SK-N-SH (cell line): ENCODE measurements around the gene ZPR1. TPM values are rescaled to one million over a fixed set of nuclear protein-coding genes. Genes with fewer than 3 reads are reported as not detected.

Experiments
- CTCF ChIA-PET: fragments of 300-600, 350-600 bp; formaldehyde crosslinking; extraction: SDS; loops from one replicate; lab custom pipeline; 2021; lab: Yijun Ruan, JAX
- POLR2A ChIA-PET: fragments of 350-600 bp; sonication (Branson Sonifier 250); formaldehyde crosslinking; extraction: SDS; loops from one replicate; lab custom pipeline; 2020; ENCODE audit warnings: antibody characterized with exemption, inconsistent platforms; lab: Yijun Ruan, JAX
- DNase-seq: peaks from one replicate; pipeline ENCODE4 v3.0.0; 2012
- H2AFZ ChIP-seq: fragments of 200-600 bp; sonication (generic); 2 replicates; pipeline ENCODE4 v1.8.1; 2016; ENCODE audit warnings: antibody characterized with exemption, mild to moderate bottlenecking, low read depth
- H3F3A ChIP-seq: fragments of 200-600 bp; sonication (generic); replicated peaks from 2 replicates; pipeline ENCODE3; 2016; ENCODE audit warnings: antibody characterized with exemption, mild to moderate bottlenecking; ENCODE audit not compliant: insufficient read depth
- H3K27ac ChIP-seq, 2 experiments: fragments of 200-500 bp in 1 of 2; fragments of 200-600 bp in 1 of 2; sonication (Bioruptor generic) in 1 of 2; sonication (generic), shearing (Covaris generic) in 1 of 2; 2 replicates each; pipeline versions ENCODE4 v1.5.1 to v1.6.1; 2014 to 2016; ENCODE audit warnings: low read depth in 2 of 2, inconsistent platforms in 1 of 2, low read length in 1 of 2, mild to moderate bottlenecking in 1 of 2, mixed read lengths in 1 of 2
- H3K27me3 ChIP-seq: fragments of 200-600 bp; sonication (generic), shearing (Covaris generic); 2 replicates; pipeline ENCODE4 v1.6.1; 2016; ENCODE audit warnings: mixed run types; ENCODE audit not compliant: insufficient read depth
- H3K36me3 ChIP-seq, 2 experiments: fragments of 200-500 bp in 1 of 2; fragments of 200-600 bp in 1 of 2; sonication (Bioruptor generic) in 1 of 2; sonication (generic) in 1 of 2; replicated peaks in 1 of 2; 2 replicates each; pipeline versions ENCODE3 to v1.5.1; 2014 to 2016; ENCODE audit warnings: low read length in 1 of 2, mild to moderate bottlenecking in 1 of 2; ENCODE audit not compliant: insufficient read depth in 2 of 2, control insufficient read depth in 1 of 2
- H3K4me1 ChIP-seq, 2 experiments: fragments of 200-500 bp in 1 of 2; fragments of 200-600 bp in 1 of 2; sonication (Bioruptor generic) in 1 of 2; sonication (generic), shearing (Covaris generic) in 1 of 2; 2 replicates each; pipeline versions ENCODE4 v1.5.1 to v1.6.1; 2014 to 2016; ENCODE audit warnings: low read depth in 1 of 2, low read length in 1 of 2, mixed run types in 1 of 2; ENCODE audit not compliant: insufficient read depth in 2 of 2, control insufficient read depth in 1 of 2
- H3K4me2 ChIP-seq: fragments of 200-600 bp; sonication (generic), shearing (Covaris generic); 2 replicates; pipeline ENCODE4 v1.6.1; 2017; ENCODE audit warnings: mixed run types
- H3K4me3 ChIP-seq, 2 experiments: fragments of 200-500 bp in 1 of 2; fragments of 200-600 bp in 1 of 2; sonication (Bioruptor generic) in 1 of 2; sonication (generic), shearing (Covaris generic) in 1 of 2; 2 replicates each; pipeline versions ENCODE4 v1.5.1 to v1.8.1; 2014 to 2016; ENCODE audit warnings: low read depth in 2 of 2, inconsistent platforms in 1 of 2, low read length in 1 of 2, mild to moderate bottlenecking in 1 of 2, mixed read lengths in 1 of 2, moderate library complexity in 1 of 2
- H3K79me2 ChIP-seq: fragments of 200-600 bp; sonication (generic); 2 replicates; pipeline ENCODE4 v1.8.1; 2017; ENCODE audit warnings: mild to moderate bottlenecking; ENCODE audit not compliant: insufficient read depth
- H3K9ac ChIP-seq: fragments of 200-600 bp; sonication (generic); 2 replicates; pipeline ENCODE4 v1.6.1; 2017; ENCODE audit warnings: mixed run types
- H3K9me2 ChIP-seq: fragments of 200-600 bp; sonication (generic); 2 replicates; pipeline ENCODE4 v1.6.1; 2017; ENCODE audit warnings: mixed run types
- H3K9me3 ChIP-seq: fragments of 200-600 bp; sonication (generic); 2 replicates; pipeline ENCODE4 v1.6.1; 2017; ENCODE audit warnings: mixed run types, mild to moderate bottlenecking, moderate library complexity
- H4K20me1 ChIP-seq: fragments of 200-600 bp; sonication (generic); 2 replicates; pipeline ENCODE4 v1.6.1; 2017; ENCODE audit warnings: mild to moderate bottlenecking, mixed run types; ENCODE audit not compliant: insufficient read depth
- ELF1 ChIP-seq: IDR thresholded peaks from 2 replicates; pipeline ENCODE4 v1.4.0; 2012
- FOXJ3 ChIP-seq: sonication (generic); formaldehyde crosslinking; IDR thresholded peaks from 2 replicates; pipeline ENCODE4 v1.5.1; 2020; ENCODE audit warnings: mild to moderate bottlenecking, missing genetic modification reagents
- GABPA ChIP-seq: IDR thresholded peaks from 2 replicates; pipeline ENCODE4 v1.4.0; 2012; ENCODE audit warnings: low read depth, mild to moderate bottlenecking
- MXI1 ChIP-seq: IDR thresholded peaks from 2 replicates; pipeline ENCODE4 v1.6.1; 2012; ENCODE audit warnings: mild to moderate bottlenecking, low read depth, low read length, improper control_type of control experiment
- POLR2AphosphoS5 ChIP-seq: IDR thresholded peaks from 2 replicates; pipeline ENCODE4 v1.6.1; 2012; ENCODE audit warnings: low read depth, low read length
- RAD21 ChIP-seq: IDR thresholded peaks from 2 replicates; pipeline ENCODE4 v1.6.1; 2012; ENCODE audit warnings: mild to moderate bottlenecking, low read length
- RFX5 ChIP-seq: IDR thresholded peaks from 2 replicates; pipeline ENCODE4 v1.6.1; 2012; ENCODE audit warnings: mild to moderate bottlenecking, improper control_type of control experiment, low read length
- SIN3A ChIP-seq: IDR thresholded peaks from 2 replicates; pipeline ENCODE4 v1.6.1; 2012; ENCODE audit warnings: low read depth, mild to moderate bottlenecking, low read length, moderate library complexity, borderline replicate concordance
- TAF1 ChIP-seq: IDR thresholded peaks from 2 replicates; pipeline ENCODE4 v1.6.1; 2012; ENCODE audit warnings: low read depth, mild to moderate bottlenecking, low read length, moderate library complexity, borderline replicate concordance
- TCF12 ChIP-seq: IDR thresholded peaks from 2 replicates; pipeline ENCODE4 v1.4.0; 2012
- YY1 ChIP-seq: IDR thresholded peaks from 2 replicates; pipeline ENCODE4 v1.4.0; 2012; ENCODE audit warnings: low read depth, mild to moderate bottlenecking
- WGBS: methylation state at CpG from one replicate; pipeline ENCODE4 v1.1.6; 2017; ENCODE audit warnings: low lambda C conversion rate; 5-methylcytosine and 5-hydroxymethylcytosine counted together
- polyA plus RNA-seq, 3 experiments: library from polyadenylated mRNA; depleted of rRNA; stranded (reverse); fragments of >200 nt; gene quantifications; 2 replicates each; pipeline ENCODE4 v1.2.3, GENCODE V29; 2012
- TF ChIP-seq, protein P1 (sequence below): IDR thresholded peaks from 2 replicates; pipeline ENCODE4 v1.4.0; 2012; ENCODE audit warnings: low read depth
- TF ChIP-seq, protein P2 (sequence below): IDR thresholded peaks from 2 replicates; pipeline ENCODE4 v1.6.1; 2012; ENCODE audit warnings: mild to moderate bottlenecking, low read depth, low read length, moderate library complexity

Gene ZPR1, protein sequence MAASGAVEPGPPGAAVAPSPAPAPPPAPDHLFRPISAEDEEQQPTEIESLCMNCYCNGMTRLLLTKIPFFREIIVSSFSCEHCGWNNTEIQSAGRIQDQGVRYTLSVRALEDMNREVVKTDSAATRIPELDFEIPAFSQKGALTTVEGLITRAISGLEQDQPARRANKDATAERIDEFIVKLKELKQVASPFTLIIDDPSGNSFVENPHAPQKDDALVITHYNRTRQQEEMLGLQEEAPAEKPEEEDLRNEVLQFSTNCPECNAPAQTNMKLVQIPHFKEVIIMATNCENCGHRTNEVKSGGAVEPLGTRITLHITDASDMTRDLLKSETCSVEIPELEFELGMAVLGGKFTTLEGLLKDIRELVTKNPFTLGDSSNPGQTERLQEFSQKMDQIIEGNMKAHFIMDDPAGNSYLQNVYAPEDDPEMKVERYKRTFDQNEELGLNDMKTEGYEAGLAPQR
- polyA plus RNA-seq (2012; rRNA removed) = 52.4 and 69.2 TPM in 2 replicates
- polyA plus RNA-seq (2012; cell fraction: cytosol; rRNA removed) = 66.4 and 72.4 TPM in 2 replicates
- polyA plus RNA-seq (2012; cell fraction: nucleus; rRNA removed) = 39.0 and 68.7 TPM in 2 replicates

DNA sequence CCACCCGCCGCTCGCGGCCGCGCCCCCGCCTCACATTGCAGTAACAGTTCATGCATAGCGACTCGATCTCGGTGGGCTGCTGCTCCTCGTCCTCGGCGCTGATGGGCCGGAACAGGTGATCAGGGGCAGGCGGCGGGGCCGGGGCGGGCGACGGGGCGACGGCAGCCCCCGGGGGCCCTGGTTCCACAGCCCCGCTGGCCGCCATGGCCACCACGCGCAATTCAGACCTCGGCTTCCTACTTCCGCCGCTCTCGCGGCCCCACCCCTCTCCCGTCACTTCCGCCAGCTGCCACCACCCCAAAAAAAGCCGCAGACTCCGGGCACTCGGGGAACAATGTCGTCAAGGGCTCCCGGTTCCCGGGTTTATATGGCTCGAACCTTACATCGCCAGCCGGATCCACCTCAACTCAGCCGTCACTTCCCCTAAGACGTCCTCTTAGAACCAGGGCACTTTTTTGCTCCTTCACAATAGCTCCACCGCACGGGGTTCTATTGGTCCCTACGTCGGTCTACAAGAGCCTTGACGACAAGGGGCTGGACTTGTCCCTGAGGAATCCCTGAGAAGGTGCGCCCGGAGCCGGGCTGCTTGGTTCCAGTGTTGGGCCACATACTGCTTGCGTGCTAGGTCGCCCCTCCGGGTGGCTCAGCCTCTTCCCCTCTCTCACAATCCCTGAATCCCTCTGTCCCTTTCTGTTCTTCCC is at the start of gene ZPR1:
Gene ZPR1, minus strand, starts transcription at position 238 of the 701 bp plus-strand sequence. Its CDS starts 33 bp downstream, at position 205.
- peak; percentile 93 for TF ChIP-seq ELF1
- peak; percentile 98 for TF ChIP-seq POLR2AphosphoS5
- peak; percentile 83 for TF ChIP-seq SIN3A
- no peak for TF ChIP-seq RFX5
- TF ChIP-seq YY1 = peak; percentile 86
- TF ChIP-seq TCF12 = 0 out of 2 replicates have a peak, but pooled peaks have one; percentile 35
- TF ChIP-seq FOXJ3 (CRISPR knock-in tag) = no peak
- TF ChIP-seq, protein P1, sequence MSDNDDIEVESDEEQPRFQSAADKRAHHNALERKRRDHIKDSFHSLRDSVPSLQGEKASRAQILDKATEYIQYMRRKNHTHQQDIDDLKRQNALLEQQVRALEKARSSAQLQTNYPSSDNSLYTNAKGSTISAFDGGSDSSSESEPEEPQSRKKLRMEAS = peak; percentile 83
- peak; percentile 94 for TF ChIP-seq MXI1
- TF ChIP-seq RAD21 = no peak
- TF ChIP-seq, protein P2, sequence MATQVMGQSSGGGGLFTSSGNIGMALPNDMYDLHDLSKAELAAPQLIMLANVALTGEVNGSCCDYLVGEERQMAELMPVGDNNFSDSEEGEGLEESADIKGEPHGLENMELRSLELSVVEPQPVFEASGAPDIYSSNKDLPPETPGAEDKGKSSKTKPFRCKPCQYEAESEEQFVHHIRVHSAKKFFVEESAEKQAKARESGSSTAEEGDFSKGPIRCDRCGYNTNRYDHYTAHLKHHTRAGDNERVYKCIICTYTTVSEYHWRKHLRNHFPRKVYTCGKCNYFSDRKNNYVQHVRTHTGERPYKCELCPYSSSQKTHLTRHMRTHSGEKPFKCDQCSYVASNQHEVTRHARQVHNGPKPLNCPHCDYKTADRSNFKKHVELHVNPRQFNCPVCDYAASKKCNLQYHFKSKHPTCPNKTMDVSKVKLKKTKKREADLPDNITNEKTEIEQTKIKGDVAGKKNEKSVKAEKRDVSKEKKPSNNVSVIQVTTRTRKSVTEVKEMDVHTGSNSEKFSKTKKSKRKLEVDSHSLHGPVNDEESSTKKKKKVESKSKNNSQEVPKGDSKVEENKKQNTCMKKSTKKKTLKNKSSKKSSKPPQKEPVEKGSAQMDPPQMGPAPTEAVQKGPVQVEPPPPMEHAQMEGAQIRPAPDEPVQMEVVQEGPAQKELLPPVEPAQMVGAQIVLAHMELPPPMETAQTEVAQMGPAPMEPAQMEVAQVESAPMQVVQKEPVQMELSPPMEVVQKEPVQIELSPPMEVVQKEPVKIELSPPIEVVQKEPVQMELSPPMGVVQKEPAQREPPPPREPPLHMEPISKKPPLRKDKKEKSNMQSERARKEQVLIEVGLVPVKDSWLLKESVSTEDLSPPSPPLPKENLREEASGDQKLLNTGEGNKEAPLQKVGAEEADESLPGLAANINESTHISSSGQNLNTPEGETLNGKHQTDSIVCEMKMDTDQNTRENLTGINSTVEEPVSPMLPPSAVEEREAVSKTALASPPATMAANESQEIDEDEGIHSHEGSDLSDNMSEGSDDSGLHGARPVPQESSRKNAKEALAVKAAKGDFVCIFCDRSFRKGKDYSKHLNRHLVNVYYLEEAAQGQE = peak; percentile 7; the same call in 1 of the 2 replicates
- peak; percentile 83 for TF ChIP-seq GABPA
- TF ChIP-seq TAF1 = peak; percentile 86
- H3K27me3 ChIP-seq = no peaks in the 10 kb centered on the region
- peak within 1 kb of the TSS; percentile 58 to 70 for H3K27ac ChIP-seq
- H3K4me1 ChIP-seq = peaks cover 5 to 20% of the 10 kb centered on the region in 2 experiments; a peak in 3 of 4 replicates
- POLR2A ChIA-PET = interaction anchor here (0.7 to 1.7 kb wide), 5 partner anchors 14 to 356 kb away, joined by 3 to 8 read pairs (median 4); partner anchors contain the start of genes APOA1 and PAFAH1B2
- no peaks in the 10 kb centered on the region for H3K9me2 ChIP-seq
- peak within 1 kb of the TSS; percentile 75 to 93 for H3K4me3 ChIP-seq
- H3K9me3 ChIP-seq = no peaks in the 10 kb centered on the region
- CTCF ChIA-PET = interaction anchor here (0.7 to 11.4 kb wide), 10 partner anchors 10 to 439 kb away, joined by 3 to 268 read pairs (median 6); partner anchors contain the start of genes BUD13 and SIK3
- H4K20me1 ChIP-seq = no peaks in the 10 kb centered on the region
- peak within 1 kb of the TSS; percentile 88 for H3K4me2 ChIP-seq
- H3F3A ChIP-seq = peaks cover 4% of the 10 kb centered on the region
- WGBS = 6% methylated on average over 23 of the region's 56 CpGs
- H3K79me2 ChIP-seq = peaks cover 27% of the 10 kb centered on the region
- H3K9ac ChIP-seq = peak within 1 kb of the TSS; percentile 90
- H2AFZ ChIP-seq = peak within 1 kb of the TSS; percentile 98
- peaks cover 33 to 38% of the 10 kb centered on the region in 2 experiments for H3K36me3 ChIP-seq
- DNase-seq = peak; percentile 96
